Measurements from ENCODE around the gene CMPK2.

Gene CMPK2

GRCh38 chr2:6832596-6833299, 33.0 kb downstream of the CMPK2 start:
- Histone ChIP-seq H3F3A (ENCODE audit: low read depth) (no peaks in the 10 kb centered on the region), H3K9ac (ENCODE audit: low read depth, low read length, poor library complexity, severe bottlenecking) (no peak overlapping the region), H3K79me2 (ENCODE audit: insufficient read depth, low read length) (no peaks in the 10 kb centered on the region), H3K4me2 (ENCODE audit: low read depth, low read length, poor library complexity, severe bottlenecking) (peak overlapping the region; percentile 4), H3K4me1 (ENCODE audit: insufficient read depth, low read length, poor library complexity, severe bottlenecking) (peaks cover 17% of the 10 kb centered on the region), H3K9me3 (ENCODE audit: insufficient read depth, low read depth, low read length) (peaks cover 11% of the 10 kb centered on the region; the same call in 1 of the 2 replicates), H3K4me3 (ENCODE audit: low read length, poor library complexity, severe bottlenecking) (no peak overlapping the region), H3K36me3 (ENCODE audit: insufficient read depth, low read length) (no peaks in the 10 kb centered on the region), H3K27me3 (ENCODE audit: insufficient read depth, low read length, poor library complexity, severe bottlenecking) (no peaks in the 10 kb centered on the region), H4K20me1 (ENCODE audit: insufficient read depth, low read length, poor library complexity, severe bottlenecking) (no peaks in the 10 kb centered on the region), H3K9me2 (replicated peaks; ENCODE audit: low read depth, low read length) (no peaks in the 10 kb centered on the region), H2AFZ (ENCODE audit: low read length) (no peak overlapping the region)
- no peak for TF ChIP-seq EZH2phosphoT487 (IDR thresholded peaks at IDR 0.05; ENCODE audit: borderline replicate concordance)
- TF ChIP-seq CTCF (conservative IDR thresholded peaks at IDR 0.05; ENCODE audit: low read length): no peak

GRCh38 chr2:6831229-6831628, 34.5 kb downstream of the CMPK2 start:
- no peaks in the 10 kb centered on the region for H4K20me1 ChIP-seq (ENCODE audit: insufficient read depth, low read length, poor library complexity, severe bottlenecking)
- no peak overlapping the region for H2AFZ ChIP-seq (ENCODE audit: low read length)
- no peaks in the 10 kb centered on the region for H3K27me3 ChIP-seq (ENCODE audit: insufficient read depth, low read length, poor library complexity, severe bottlenecking)
- peaks cover 27% of the 10 kb centered on the region for H3K4me1 ChIP-seq (ENCODE audit: insufficient read depth, low read length, poor library complexity, severe bottlenecking)
- no peak for TF ChIP-seq CTCF (conservative IDR thresholded peaks at IDR 0.05; ENCODE audit: low read length)
- no peak for TF ChIP-seq EZH2phosphoT487 (IDR thresholded peaks at IDR 0.05; ENCODE audit: borderline replicate concordance)
- H3K9me2 ChIP-seq (replicated peaks; ENCODE audit: low read depth, low read length): no peaks in the 10 kb centered on the region
- H3K79me2 ChIP-seq (ENCODE audit: insufficient read depth, low read length): no peaks in the 10 kb centered on the region
- no peak overlapping the region for H3K9ac ChIP-seq (ENCODE audit: low read depth, low read length, poor library complexity, severe bottlenecking)
- no peaks in the 10 kb centered on the region for H3F3A ChIP-seq (ENCODE audit: low read depth)
- no peak overlapping the region for H3K4me3 ChIP-seq (ENCODE audit: low read length, poor library complexity, severe bottlenecking)
- peaks cover 11% of the 10 kb centered on the region; the same call in 1 of the 2 replicates for H3K9me3 ChIP-seq (ENCODE audit: insufficient read depth, low read depth, low read length)
- no peaks in the 10 kb centered on the region for H3K36me3 ChIP-seq (ENCODE audit: insufficient read depth, low read length)
- H3K4me2 ChIP-seq (ENCODE audit: low read depth, low read length, poor library complexity, severe bottlenecking): no peak overlapping the region

- peaks cover 5% of the 10 kb centered on the region; the same call in 1 of the 2 replicates for H3K9me3 ChIP-seq (ENCODE audit: insufficient read depth, low read depth, low read length)
- no peaks in the 10 kb centered on the region for H3K79me2 ChIP-seq (ENCODE audit: insufficient read depth, low read length)
- H3K9me2 ChIP-seq (replicated peaks; ENCODE audit: low read depth, low read length): no peaks in the 10 kb centered on the region
- no peaks in the 10 kb centered on the region for H3K36me3 ChIP-seq (ENCODE audit: insufficient read depth, low read length)
- H3K4me2 ChIP-seq (ENCODE audit: low read depth, low read length, poor library complexity, severe bottlenecking): peak overlapping the region; percentile 36
- TF ChIP-seq EZH2phosphoT487 (IDR thresholded peaks at IDR 0.05; ENCODE audit: borderline replicate concordance): no peak
- peak; percentile 69 for TF ChIP-seq CTCF (conservative IDR thresholded peaks at IDR 0.05; ENCODE audit: low read length)
- no peaks in the 10 kb centered on the region for H4K20me1 ChIP-seq (ENCODE audit: insufficient read depth, low read length, poor library complexity, severe bottlenecking)
- H3K9ac ChIP-seq (ENCODE audit: low read depth, low read length, poor library complexity, severe bottlenecking): no peak overlapping the region
- peak overlapping the region; percentile 56 for H2AFZ ChIP-seq (ENCODE audit: low read length)
- H3F3A ChIP-seq (ENCODE audit: low read depth): no peaks in the 10 kb centered on the region
- no peaks in the 10 kb centered on the region for H3K27me3 ChIP-seq (ENCODE audit: insufficient read depth, low read length, poor library complexity, severe bottlenecking)
- H3K4me3 ChIP-seq (ENCODE audit: low read length, poor library complexity, severe bottlenecking): no peak overlapping the region
- H3K4me1 ChIP-seq (ENCODE audit: insufficient read depth, low read length, poor library complexity, severe bottlenecking): peaks cover 16% of the 10 kb centered on the region
Measured at GRCh38 chr2:6828299-6828584, 37.5 kb downstream of the CMPK2 start.
